ENCODE data around the gene CACNA1B. TPM values are rescaled to one million over a fixed set of nuclear protein-coding genes. Genes with fewer than 3 reads are reported as not detected.
"Not testable (repeated sequence)": the region's sequence is repeated elsewhere in the genome, so short reads cannot be mapped to it uniquely, and the experiment has no call there.

The CACNA1B gene
- total RNA-seq, 1 donor from 2014 or later = under 0.01 TPM

DNA sequence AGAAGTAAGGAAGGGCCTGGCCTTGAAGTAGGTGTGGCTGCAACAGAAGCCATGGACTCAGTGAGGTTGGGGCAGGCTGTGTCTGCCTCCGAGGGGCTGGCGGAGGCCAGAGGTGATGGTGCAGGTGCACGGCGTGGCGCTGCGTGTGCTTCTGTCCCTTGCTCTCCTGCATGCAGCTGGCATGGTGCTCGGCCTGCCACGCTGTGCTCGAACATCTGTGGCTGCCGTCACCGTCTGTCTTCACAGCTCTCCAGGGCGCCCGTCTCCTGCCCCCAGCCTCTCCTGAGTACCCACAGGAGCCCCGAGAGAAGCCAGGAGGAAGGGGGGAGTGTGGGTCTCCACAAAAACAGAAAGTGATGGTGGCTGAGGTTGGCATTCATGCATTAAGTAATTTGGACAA, 193.7 kb downstream of the CACNA1B start:
- DNase-seq (ENCODE audit: low spot score) = no peak

DNA sequence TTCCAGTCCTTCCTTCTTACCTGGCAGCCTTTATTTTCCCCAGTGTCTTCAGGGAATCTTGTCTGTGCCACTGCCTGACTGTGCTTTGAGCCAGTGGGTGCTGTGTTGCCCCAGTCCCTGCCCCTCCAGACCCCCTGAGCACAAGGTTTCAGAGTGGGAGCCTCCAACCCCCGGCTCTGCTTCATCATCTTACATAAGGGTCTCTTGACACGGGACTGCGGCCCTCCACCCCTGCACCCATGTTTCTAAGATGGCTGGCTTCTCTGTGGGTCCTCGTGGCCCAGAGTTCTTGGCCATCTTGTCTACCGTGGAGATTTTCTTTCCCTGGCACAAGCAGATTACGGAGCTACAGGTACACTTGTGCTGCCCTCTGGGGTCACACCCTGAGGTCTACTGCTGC, 194.1 kb downstream of the CACNA1B start:
- no peak for DNase-seq (ENCODE audit: low spot score)

- no peak for DNase-seq (ENCODE audit: low spot score)
Observed at GRCh38 chr9:138072161-138072842, 194.7 kb downstream of the CACNA1B start.

- no peak for DNase-seq (ENCODE audit: low spot score)
Observed at GRCh38 chr9:138072897-138073296, 195.3 kb downstream of the CACNA1B start.

- DNase-seq (ENCODE audit: low spot score) = no peak
Observed at GRCh38 chr9:138073408-138073807, 195.8 kb downstream of the CACNA1B start.

GRCh38 chr9:138073808-138074207, 196.2 kb downstream of the CACNA1B start:
- DNase-seq (ENCODE audit: low spot score) = no peak

DNA sequence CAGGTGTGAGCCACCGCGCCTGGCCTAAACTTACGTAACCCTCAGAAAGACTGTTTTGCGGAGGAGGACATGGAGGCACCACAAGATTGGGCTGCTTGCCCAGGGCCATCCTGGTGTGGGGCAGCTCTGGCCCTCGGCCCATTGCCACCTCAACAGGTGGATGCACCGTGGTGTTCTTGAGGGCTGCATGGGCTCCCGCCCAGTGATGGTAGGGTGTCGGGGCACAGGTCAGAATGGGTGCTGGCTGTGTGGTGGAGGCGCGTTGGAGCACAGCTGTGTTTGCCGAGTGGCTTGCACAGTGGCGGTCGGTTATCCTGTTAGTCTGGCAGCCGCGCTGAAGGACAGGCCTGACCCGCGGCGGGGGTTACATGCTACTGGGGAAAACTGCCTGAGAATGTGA, 196.9 kb downstream of the CACNA1B start:
- DNase-seq (ENCODE audit: low spot score) = no peak

GRCh38 chr9:138075496-138075895, 197.9 kb downstream of the CACNA1B start:
- DNase-seq (ENCODE audit: low spot score) = no peak

- DNase-seq (ENCODE audit: low spot score) = no peak
Observed at GRCh38 chr9:138075961-138076649, 198.5 kb downstream of the CACNA1B start.

DNA sequence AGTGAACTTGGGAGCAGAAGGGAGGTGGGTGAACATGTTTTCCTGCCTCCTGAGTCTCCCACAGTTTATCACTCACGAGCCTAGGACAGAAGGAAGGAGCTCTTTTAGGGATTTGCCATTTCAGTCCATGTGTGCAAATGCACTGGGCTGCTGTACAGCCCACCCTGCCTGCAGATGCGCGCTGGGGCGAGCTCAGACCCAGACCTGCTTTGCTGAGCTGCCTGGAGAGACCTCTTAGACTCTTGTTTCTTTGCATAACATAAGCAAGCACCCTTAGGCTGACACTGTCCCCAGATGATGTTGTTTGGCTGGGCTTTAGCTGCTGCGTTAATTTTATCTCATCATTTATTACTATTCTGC, 199.0 kb downstream of the CACNA1B start:
- DNase-seq (ENCODE audit: low spot score) = no peak

DNA sequence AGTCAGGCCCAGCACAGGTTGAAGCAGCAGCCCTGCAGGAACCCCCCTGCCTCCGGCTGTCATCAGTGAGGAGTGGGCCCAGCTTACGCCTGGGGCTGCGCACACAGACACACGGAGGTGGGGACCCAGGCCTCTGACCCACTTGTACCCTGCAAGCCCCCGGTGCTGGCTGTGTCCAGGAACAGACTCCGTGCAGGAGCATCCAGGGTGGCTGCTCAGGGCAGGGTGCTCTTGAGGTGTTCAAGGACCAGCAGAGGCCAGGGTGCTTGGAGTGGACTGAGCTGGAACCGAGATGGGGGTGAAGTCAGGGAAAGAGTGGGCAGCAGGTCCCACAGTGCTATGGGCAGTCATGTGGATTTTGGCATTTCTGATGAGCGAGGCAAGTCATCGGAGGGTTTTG, 199.5 kb downstream of the CACNA1B start:
- no peak for DNase-seq (ENCODE audit: low spot score)

- no peak for DNase-seq (ENCODE audit: low spot score)
Observed at GRCh38 chr9:138077898-138078540, 200.4 kb downstream of the CACNA1B start.

- DNase-seq (ENCODE audit: low spot score) = no peak
Observed at GRCh38 chr9:138078846-138079245, 201.3 kb downstream of the CACNA1B start.

DNA sequence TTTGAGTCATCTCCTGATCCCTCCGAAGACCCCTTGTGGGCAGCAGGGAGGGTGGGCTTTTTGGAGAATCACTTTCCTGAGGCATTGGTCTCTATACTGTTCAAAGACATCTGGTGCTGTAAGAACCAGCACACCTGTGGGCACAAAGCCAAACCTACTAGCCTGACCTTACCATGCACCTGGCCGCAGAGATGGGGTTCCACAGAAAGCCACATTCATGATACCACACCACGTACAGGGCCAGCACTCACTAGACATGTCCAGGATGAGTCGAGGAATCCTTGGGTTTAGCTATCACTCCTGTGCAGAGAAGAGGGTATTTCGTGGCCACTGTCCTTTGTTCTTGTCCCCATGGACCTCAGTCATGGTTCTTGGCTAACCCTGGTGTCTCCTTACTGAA, 203.4 kb downstream of the CACNA1B start:
- DNase-seq (ENCODE audit: low spot score) = no peak

DNA sequence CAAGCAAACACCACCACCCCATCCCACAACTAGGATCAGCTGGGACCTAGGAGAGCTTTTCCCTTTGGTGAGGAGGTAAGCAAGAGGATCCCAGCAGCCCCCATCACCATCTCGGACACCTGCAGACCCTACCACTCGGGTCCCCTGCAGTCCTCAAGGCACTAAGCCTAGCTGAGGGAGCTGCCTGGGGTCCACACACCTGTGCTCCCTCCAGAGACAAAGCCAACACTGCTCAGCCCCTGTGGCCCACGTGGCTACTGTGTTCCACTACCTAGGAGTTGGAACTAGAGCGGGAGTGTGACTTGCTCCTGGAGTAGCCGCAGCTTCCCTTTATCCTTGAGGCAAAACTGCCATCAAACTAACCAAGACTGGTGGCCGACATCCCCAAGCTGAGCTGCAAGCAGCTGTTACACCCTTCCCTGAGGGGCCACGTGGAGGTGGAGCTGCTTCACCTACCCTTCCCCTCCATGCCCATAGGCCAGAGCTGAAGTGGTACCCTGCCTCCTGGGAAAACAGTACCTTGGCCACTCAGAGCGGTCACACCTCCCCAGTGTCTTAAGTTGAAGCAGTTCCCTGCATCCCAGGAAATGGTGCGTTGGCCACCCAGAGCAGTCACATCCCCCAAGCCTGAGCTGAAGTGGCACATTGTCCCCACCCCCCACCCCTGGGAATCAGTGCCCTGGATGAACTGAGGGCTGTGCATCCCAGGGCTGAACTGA, 205.5 kb downstream of the CACNA1B start:
- DNase-seq (ENCODE audit: low spot score) = no peak

DNA sequence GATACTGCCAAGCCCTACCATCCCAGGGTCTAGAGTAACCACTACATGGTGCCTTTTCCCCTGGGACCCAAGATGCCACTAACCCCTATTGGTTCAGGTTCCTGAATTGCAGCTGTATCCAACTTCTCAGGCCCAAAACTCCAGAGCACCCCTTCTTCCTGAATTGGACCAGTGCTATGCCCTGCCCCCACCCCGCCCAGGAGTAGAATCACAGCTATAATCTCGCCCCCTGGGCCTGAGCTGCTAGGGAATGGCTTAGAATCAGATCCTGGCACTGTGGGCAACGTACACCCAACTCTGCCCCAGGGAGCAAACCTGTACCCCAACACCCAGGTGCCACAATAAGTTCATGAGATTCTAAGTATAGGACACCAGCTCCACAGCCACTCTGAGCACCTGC, 206.3 kb downstream of the CACNA1B start:
- no peak for DNase-seq (ENCODE audit: low spot score)

DNA sequence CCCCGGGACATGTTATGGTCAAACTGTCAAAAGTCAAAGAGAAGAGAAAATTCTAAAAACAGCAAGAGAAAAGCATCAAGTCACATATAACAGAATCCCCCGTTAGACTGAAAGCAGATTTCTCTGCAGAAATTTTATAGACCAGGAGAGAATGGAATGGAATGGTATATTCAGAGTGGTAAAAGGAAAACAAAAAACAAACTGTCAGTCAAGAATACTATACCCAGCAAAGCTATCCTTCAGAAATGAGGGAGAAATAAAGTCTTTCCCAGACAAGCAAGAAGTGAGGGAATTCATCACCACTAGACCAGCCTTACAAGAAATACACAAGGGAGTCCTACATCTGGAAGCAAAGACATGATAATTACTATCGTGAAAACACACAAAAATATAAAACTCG, 208.0 kb downstream of the CACNA1B start:
- no peak for DNase-seq (ENCODE audit: low spot score)

DNA sequence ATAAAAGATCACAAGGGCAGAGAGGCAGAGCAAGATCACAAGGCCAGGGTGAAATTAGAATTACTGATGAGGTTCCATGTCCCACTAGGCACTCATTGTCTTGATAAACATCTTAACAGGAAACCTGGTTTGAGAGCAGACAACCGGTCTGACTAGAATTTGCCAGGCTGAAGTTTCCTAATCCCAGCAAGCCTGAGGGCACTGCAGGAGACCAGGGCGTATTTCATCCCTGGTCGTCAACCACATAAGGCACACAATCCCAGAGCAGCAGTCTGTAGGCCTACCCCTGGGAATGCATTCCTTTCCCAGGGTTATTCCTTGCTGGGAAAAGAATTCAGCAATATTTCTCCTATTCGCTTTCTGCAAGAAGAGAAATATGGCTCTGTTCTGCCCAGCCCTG, 214.5 kb downstream of the CACNA1B start:
- DNase-seq (ENCODE audit: low spot score) = not testable (repeated sequence)

DNA sequence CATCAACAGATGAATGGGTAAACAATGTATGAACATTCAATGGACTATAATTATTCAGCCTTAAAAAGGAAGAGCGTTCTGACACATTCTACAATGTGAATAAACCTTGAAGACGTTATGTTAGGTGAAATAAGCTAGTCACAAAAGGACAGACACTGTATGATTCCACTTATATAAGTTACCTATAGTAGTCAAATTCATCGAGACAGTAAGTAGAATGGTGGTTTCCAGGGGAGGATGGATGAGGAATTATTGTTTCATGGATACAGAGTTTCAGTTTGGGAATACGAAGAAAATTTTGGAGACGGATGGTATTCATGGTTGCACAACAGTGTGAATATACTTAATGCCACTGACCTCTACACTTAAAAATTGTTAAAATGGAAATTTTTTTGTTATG, 216.4 kb downstream of the CACNA1B start:
- DNase-seq (ENCODE audit: low spot score) = no peak

DNA sequence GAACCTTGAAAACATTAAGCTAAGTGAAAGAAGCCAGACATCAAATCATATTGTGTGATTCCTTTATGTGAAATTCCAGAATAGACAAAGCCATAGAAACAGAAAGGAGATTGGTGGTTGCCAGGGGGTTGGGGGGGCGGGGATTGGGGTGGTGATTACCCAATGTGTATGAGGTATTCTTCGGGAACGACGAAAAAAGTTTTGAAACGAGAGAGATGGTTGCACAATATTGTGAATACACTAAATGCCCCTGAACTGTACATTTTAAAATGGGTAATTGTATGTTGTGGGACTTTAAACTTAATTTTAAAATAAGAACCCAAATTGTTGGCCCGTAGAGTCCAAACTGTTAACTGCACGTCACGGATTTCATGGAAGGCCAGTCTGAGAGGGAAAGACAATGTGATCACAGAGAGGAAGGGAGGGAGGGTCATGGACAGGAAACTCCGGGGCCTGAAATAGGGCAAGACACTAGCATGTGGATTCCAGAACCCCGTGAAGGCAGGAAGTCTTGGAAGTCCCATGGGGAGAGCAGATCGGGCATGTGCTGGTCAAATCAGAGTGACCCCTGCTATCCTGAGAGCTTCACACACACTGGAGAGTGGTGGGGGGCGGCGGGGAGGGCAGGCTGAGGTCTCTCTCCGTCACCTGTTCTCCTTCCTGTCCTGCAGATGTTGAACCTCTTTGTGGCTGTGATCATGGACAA, 218.4 kb downstream of the CACNA1B start:
- no peak for DNase-seq (ENCODE audit: low spot score)

DNA sequence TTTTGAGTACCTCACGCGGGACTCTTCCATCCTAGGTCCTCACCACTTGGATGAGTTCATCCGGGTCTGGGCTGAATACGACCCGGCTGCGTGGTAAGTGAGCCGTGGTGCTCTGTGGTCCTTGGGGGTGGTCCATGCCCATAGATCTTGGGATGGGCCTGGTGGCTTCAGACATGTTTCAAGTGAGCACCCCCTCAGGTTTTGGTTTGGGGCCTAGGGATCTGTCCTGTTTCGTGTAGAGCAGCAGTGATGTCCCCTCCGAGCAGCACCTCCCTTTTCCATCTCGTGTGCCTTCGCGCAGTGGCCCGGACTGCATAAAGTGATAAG, 218.9 kb downstream of the CACNA1B start:
- no peak for DNase-seq (ENCODE audit: low spot score)

- no peak for DNase-seq (ENCODE audit: low spot score)
Observed at GRCh38 chr9:138097501-138097991, 220.0 kb downstream of the CACNA1B start.

Data from umbilical cord (tissue), 2 donors.